ENCODE measurements around the gene FGF23. TPM values are rescaled to one million over a fixed set of nuclear protein-coding genes. Genes with fewer than 3 reads are reported as not detected.

The FGF23 gene
- total RNA-seq, 6 experiments from 2014 or later, result 0.33 to 41.0 (median 1.2) TPM; not detected in 1

- Histone ChIP-seq H3K4me3 (no peak overlapping the region), H3K4me1 (peaks cover 0 to 8% (median 0%) of the 10 kb centered on the region in 4 donors), H3K9me3 (no peaks in the 10 kb centered on the region), H3K27ac (no peak overlapping the region), H3K27me3 (no peaks in the 10 kb centered on the region), H3K36me3 (no peaks in the 10 kb centered on the region)
- TF ChIP-seq, protein P1, sequence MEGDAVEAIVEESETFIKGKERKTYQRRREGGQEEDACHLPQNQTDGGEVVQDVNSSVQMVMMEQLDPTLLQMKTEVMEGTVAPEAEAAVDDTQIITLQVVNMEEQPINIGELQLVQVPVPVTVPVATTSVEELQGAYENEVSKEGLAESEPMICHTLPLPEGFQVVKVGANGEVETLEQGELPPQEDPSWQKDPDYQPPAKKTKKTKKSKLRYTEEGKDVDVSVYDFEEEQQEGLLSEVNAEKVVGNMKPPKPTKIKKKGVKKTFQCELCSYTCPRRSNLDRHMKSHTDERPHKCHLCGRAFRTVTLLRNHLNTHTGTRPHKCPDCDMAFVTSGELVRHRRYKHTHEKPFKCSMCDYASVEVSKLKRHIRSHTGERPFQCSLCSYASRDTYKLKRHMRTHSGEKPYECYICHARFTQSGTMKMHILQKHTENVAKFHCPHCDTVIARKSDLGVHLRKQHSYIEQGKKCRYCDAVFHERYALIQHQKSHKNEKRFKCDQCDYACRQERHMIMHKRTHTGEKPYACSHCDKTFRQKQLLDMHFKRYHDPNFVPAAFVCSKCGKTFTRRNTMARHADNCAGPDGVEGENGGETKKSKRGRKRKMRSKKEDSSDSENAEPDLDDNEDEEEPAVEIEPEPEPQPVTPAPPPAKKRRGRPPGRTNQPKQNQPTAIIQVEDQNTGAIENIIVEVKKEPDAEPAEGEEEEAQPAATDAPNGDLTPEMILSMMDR (IDR thresholded peaks at IDR 0.05), result no peak
- 53% methylated on average over 4 of the region's 4 CpGs for WGBS (ENCODE audit: insufficient coverage, low coverage, low lambda C conversion rate, missing lambda C conversion rate)
- intact Hi-C loops (cut with DNase I), result no loop called here
- no peak for ATAC-seq
- no peak for DNase-seq
Measured at GRCh38 chr12:4323396-4323795, 56.1 kb downstream of the FGF23 start.

- Histone ChIP-seq H3K9me3 (no peaks in the 10 kb centered on the region), H3K27me3 (no peaks in the 10 kb centered on the region), H3K4me1 (peaks cover 0 to 8% (median 0%) of the 10 kb centered on the region in 4 donors), H3K36me3 (no peaks in the 10 kb centered on the region), H3K27ac (no peak overlapping the region), H3K4me3 (no peak overlapping the region)
- no peak for DNase-seq
- intact Hi-C loops (cut with DNase I), result no loop called here
- no peak for TF ChIP-seq POLR2A (IDR thresholded peaks at IDR 0.05)
- TF ChIP-seq, protein P1 (IDR thresholded peaks at IDR 0.05), result no peak
- ATAC-seq, result no peak
- 56% methylated on average over 4 of the region's 5 CpGs for WGBS (ENCODE audit: insufficient coverage, low coverage, low lambda C conversion rate, missing lambda C conversion rate)
Measured at GRCh38 chr12:4322726-4323125, 56.8 kb downstream of the FGF23 start.

DNA sequence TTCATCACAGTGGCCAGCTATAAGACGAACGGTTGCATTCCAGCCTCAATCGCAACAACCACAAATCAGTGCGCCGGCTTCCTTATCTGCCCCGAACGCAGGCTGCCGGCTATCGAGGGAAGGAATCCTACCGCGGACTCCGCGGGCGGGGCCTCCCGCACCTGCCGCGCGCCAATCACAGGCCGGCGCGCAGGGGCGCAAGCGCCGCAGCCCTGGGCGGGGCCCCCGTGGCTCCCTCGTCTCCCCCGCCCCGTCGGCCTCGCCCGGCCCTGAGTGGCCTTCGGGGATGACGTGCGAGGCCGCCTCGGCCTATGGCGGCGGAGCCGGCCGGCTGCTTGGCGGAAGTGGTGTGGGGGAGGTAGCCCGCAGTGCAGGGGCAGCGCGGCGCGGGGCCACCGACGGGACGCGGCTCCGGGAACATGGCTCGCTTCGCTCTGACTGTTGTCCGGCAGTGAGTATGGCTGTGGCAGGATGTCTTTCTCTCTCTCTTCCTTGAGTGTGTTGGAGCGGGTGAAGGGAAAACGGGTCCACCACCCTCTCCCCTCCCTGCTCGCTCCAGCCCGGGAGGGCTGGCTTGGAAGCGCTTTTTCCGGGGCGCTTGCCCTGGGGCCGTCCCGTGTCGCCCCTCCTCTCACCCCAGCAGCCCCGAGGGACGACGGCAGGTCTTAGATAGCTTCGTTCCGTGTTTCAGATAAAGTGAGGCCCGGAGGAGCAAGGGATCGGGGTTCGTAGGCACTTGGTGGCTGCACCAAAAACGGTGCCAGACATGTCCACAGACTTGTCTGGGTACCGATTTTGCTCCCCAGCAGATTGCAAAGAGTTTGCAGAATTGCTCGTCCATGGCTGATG lies 58.4 kb downstream of the FGF23 start, which contains the start of gene TIGAR:
TIGAR (plus strand) TSS at position 361 of the 849 bp plus-strand sequence; CDS start at position 420, 59 bp downstream.
- Histone ChIP-seq H3K36me3 (no peaks in the 10 kb centered on the region), H3K4me1 (peaks cover 0 to 8% (median 0%) of the 10 kb centered on the region in 4 donors), H3K4me3 (peak within 1 kb of the TSS; percentile 59 to 84 (median 80)), H3K27me3 (no peaks in the 10 kb centered on the region), H3K9me3 (no peaks in the 10 kb centered on the region), H3K27ac (peak within 1 kb of the TSS; percentile 36 to 77 (median 48))
- peak; percentile 99 to 100 (median 99) for ATAC-seq
- peak; percentile 94 to 96 (median 95) for DNase-seq
- TF ChIP-seq, protein P1 (IDR thresholded peaks at IDR 0.05), result no peak
- peak; percentile 94 for TF ChIP-seq POLR2A (IDR thresholded peaks at IDR 0.05)
- intact Hi-C loops (cut with DNase I), result no loop called here
- 0% methylated on average over 1 of the region's 76 CpGs for WGBS (ENCODE audit: insufficient coverage, low coverage, low lambda C conversion rate, missing lambda C conversion rate)

GRCh38 chr12:4320497-4320852 lies 59.0 kb downstream of the FGF23 start:
- peaks cover 0 to 8% (median 0%) of the 10 kb centered on the region in 4 donors for H3K4me1 ChIP-seq
- TF ChIP-seq, protein P1 (IDR thresholded peaks at IDR 0.05), result no peak
- TF ChIP-seq POLR2A (IDR thresholded peaks at IDR 0.05), result no peak

More at GRCh38 chr12:4320497-4320852, 59.0 kb downstream of the FGF23 start:
- DNase-seq, result no peak
- Histone ChIP-seq H3K9me3 (no peaks in the 10 kb centered on the region), H3K27ac (peak overlapping the region in 2 of 3 donors; percentile 41 to 48), H3K36me3 (no peaks in the 10 kb centered on the region), H3K4me3 (peak overlapping the region; percentile 59 to 84 (median 80)), H3K27me3 (no peaks in the 10 kb centered on the region)
- 0% methylated on average over 5 of the region's 13 CpGs for WGBS (ENCODE audit: insufficient coverage, low coverage, low lambda C conversion rate, missing lambda C conversion rate)
- ATAC-seq, result peak in 3 of 4 donors; percentile 19 to 48 (median 27)
- intact Hi-C loops (cut with DNase I), result no loop called here

Other genes starting within 250 kb of the FGF23 start
- gene CCND2, start 106.0 kb downstream of the FGF23 start, total RNA-seq, result 1 to 10 TPM; 1.1 to 6.2 (median 1.5) TPM
- gene TIGAR, start 58.5 kb downstream of the FGF23 start, total RNA-seq, result 1 to 10 TPM; 4.0 to 9.1 (median 5.1) TPM
- not detected for gene FGF6, start 66.1 kb upstream of the FGF23 start, total RNA-seq
- gene RAD51AP1, start 159.2 kb upstream of the FGF23 start, total RNA-seq, result 1 to 10 TPM in 3 of 6 experiments, under 1 TPM in 3; 0.56 to 5.1 (median 1.3) TPM
- gene DYRK4, start 182.5 kb upstream of the FGF23 start, total RNA-seq, result 10 to 100 TPM in 4 of 6 experiments, 1 to 10 TPM in 2; 8.9 to 16.7 (median 10.6) TPM